Colonic mucosa (tissue), 4 donors: ENCODE results near the gene SETDB1. TPM values are rescaled to one million over a fixed set of nuclear protein-coding genes. Genes with fewer than 3 reads are reported as not detected.

Experiments
- DNase-seq: peaks from one replicate; pipeline ENCODE4 v3.0.0-alpha.2; 2020
- H3K27ac ChIP-seq: fragments of 200-600 bp; one replicate; pipeline ENCODE4 v1.8.0; 2021
- H3K27me3 ChIP-seq: fragments of 200-600 bp; one replicate; pipeline ENCODE4 v1.8.0; 2021
- H3K36me3 ChIP-seq: fragments of 200-600 bp; one replicate; pipeline ENCODE4 v1.8.0; 2021
- H3K4me1 ChIP-seq: fragments of 200-600 bp; one replicate; pipeline ENCODE4 v1.8.0; 2021; ENCODE audit warnings: mild to moderate bottlenecking
- H3K4me3 ChIP-seq: fragments of 200-600 bp; one replicate; pipeline ENCODE4 v1.8.0; 2021
- H3K9ac ChIP-seq, 2 donors: one replicate each; pipeline ENCODE4 v1.7.0; 2013; ENCODE audit warnings: control low read depth in 2 of 2, low read depth in 2 of 2, low read length in 2 of 2
- H3K9me3 ChIP-seq: fragments of 200-600 bp; one replicate; pipeline ENCODE4 v1.8.0; 2021
- CTCF ChIP-seq: fragments of 200-600 bp; IDR thresholded peaks from one replicate; pipeline ENCODE4 v1.8.0; 2022; ENCODE audit warnings: antibody characterized with exemption, mild to moderate bottlenecking
- intact Hi-C: fragments of 100-400 bp; cut with DNase I; formaldehyde crosslinking; loops from one replicate; pipeline ENCODE4 v1.14.1; 2022
- total RNA-seq, 2 donors: library from RNA; stranded (reverse); fragmentation: NEBNext Ultra II Directional in 1 of 2; extraction: Animal tissue kit (Norgen Biotek cat#: 25700) in 1 of 2; gene quantifications; one replicate each; pipeline ENCODE4 v1.2.1, GENCODE V29; 2021
- donor health status: healthy.
- donor health status: DM: no; HTN: no; CAD: no.
- donor health status: DM: no; HTN: no; CAD: no.

Gene SETDB1
- total RNA-seq, 2 donors from 2014 or later = 28.2 to 32.8 TPM

GRCh38 chr1:150967936-150968335 is 41.8 kb downstream of the SETDB1 start:
- no peak for DNase-seq
- no peak overlapping the region for H3K27ac ChIP-seq
- no peak overlapping the region for H3K9ac ChIP-seq
- H3K9me3 ChIP-seq = no peaks in the 10 kb centered on the region
- no peak for TF ChIP-seq CTCF
- H3K27me3 ChIP-seq = no peaks in the 10 kb centered on the region
- H3K36me3 ChIP-seq = peaks cover 18% of the 10 kb centered on the region
- peaks cover 19% of the 10 kb centered on the region for H3K4me1 ChIP-seq
- no peak overlapping the region for H3K4me3 ChIP-seq
- intact Hi-C loops = no loop called here

- Histone ChIP-seq H3K27me3 (no peaks in the 10 kb centered on the region), H3K9ac (no peak overlapping the region), H3K36me3 (peaks cover 18% of the 10 kb centered on the region), H3K4me1 (peaks cover 23% of the 10 kb centered on the region), H3K9me3 (no peaks in the 10 kb centered on the region), H3K4me3 (no peak overlapping the region), H3K27ac (no peak overlapping the region)
- intact Hi-C loops = no loop called here
- DNase-seq = no peak
- TF ChIP-seq CTCF = no peak
Observed at GRCh38 chr1:150968491-150968890, 42.3 kb downstream of the SETDB1 start.

- Histone ChIP-seq H3K9me3 (no peaks in the 10 kb centered on the region), H3K27me3 (no peaks in the 10 kb centered on the region), H3K36me3 (peaks cover 18% of the 10 kb centered on the region), H3K9ac (no peak overlapping the region), H3K4me1 (peaks cover 23% of the 10 kb centered on the region), H3K27ac (no peak overlapping the region), H3K4me3 (no peak overlapping the region)
- no peak for TF ChIP-seq CTCF
- intact Hi-C loops = loop anchor here (10.0 kb wide), 1 partner anchor 45 kb away; the partner anchor contains the start of gene SETDB1
- no peak for DNase-seq
Observed at GRCh38 chr1:150969626-150970025, 43.5 kb downstream of the SETDB1 start.

GRCh38 chr1:150970808-150971582 is 44.8 kb downstream of the SETDB1 start:
- Histone ChIP-seq H3K9ac (peak overlapping the region; percentile 1 to 8), H3K4me1 (peaks cover 23% of the 10 kb centered on the region), H3K4me3 (no peak overlapping the region), H3K9me3 (no peaks in the 10 kb centered on the region), H3K27ac (peak overlapping the region; percentile 55), H3K36me3 (peaks cover 14% of the 10 kb centered on the region), H3K27me3 (no peaks in the 10 kb centered on the region)
- intact Hi-C loops = loop anchor here (10.0 kb wide), 1 partner anchor 46 kb away; the partner anchor contains the start of gene SETDB1
- peak; percentile 76 for DNase-seq
- TF ChIP-seq CTCF = no peak

- intact Hi-C loops = loop anchor here (10.0 kb wide), 1 partner anchor 47 kb away; the partner anchor contains the start of gene SETDB1
- Histone ChIP-seq H3K4me3 (peak overlapping the region; percentile 83), H3K9me3 (no peaks in the 10 kb centered on the region), H3K27ac (peak overlapping the region; percentile 79), H3K9ac (peak overlapping the region; percentile 36 to 84), H3K36me3 (peaks cover 10% of the 10 kb centered on the region), H3K27me3 (no peaks in the 10 kb centered on the region), H3K4me1 (peaks cover 23% of the 10 kb centered on the region)
- TF ChIP-seq CTCF = no peak
- DNase-seq = no peak
Observed at GRCh38 chr1:150971583-150972416, 45.6 kb downstream of the SETDB1 start.
